Measurements from ENCODE around the gene SFRP2.

Gene SFRP2

DNA sequence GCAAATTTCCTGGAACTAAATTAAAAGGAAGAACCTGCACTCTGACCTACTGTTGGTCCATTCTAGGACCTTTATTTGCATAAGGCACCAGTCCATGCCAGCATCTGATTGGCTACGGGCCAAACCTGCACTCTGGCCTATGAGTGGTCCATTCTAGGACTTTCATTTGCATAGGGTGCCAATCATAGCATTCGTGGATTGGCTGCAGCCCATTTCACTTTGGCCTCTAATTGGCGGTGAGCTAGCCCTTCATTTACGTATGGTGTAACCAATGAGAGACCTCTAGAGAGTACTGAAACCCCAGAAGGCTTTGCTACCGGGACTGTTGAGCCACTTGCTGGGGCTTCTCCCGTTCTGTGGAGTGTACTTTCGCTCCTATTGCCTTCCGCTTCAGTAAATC lies 23.0 kb downstream of the SFRP2 start:
- H3K36me3 Mint-ChIP-seq = no peaks in the 10 kb centered on the region
- no peak overlapping the region for H3K4me3 Mint-ChIP-seq
- no peak for ATAC-seq
- peaks cover 30% of the 10 kb centered on the region for H3K27me3 Mint-ChIP-seq
- no peak overlapping the region for H3K27ac Mint-ChIP-seq
- peaks cover 2% of the 10 kb centered on the region for H3K9me3 Mint-ChIP-seq
- no peaks in the 10 kb centered on the region for H3K4me1 Mint-ChIP-seq

DNA sequence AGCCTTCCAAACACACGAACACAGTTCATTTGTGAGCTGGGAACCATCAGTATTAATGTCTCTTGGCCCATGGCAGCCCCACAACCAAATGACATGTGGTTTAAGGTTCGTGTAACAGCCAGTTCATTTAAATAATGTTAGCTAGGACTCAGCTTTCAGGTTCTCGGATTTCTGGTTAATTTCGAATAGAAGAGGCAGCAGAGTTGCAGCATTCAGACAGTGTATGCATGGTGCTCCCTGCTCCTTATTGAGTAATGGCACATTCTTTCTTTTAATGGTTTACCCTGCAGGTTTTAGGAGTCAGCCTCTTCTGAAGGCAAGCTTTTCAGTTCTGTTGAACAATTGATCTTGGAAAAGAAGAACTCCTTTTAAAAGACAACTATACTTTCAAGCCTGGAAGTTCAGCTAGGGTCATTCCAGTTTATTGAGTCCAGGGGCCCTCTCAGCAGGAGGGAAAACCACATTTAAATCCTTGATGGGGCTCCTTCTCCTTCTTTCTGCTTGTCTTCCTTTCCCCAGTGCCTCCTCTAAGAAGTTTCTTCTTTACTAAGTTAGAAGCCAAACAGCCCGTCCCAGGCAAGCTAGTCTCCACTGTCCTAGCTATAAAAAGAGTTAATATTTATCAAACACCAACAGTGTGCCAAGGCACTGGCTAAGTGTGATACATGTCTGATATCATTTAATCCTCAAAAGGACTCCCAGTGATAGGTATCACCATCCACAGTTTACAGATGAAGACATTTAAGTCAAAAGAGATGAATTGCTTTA lies 24.1 kb downstream of the SFRP2 start:
- no peak overlapping the region for H3K4me3 Mint-ChIP-seq
- peaks cover 30% of the 10 kb centered on the region for H3K27me3 Mint-ChIP-seq
- H3K27ac Mint-ChIP-seq = no peak overlapping the region
- no peaks in the 10 kb centered on the region for H3K4me1 Mint-ChIP-seq
- no peaks in the 10 kb centered on the region for H3K36me3 Mint-ChIP-seq
- no peak for ATAC-seq
- peaks cover 2% of the 10 kb centered on the region for H3K9me3 Mint-ChIP-seq

DNA sequence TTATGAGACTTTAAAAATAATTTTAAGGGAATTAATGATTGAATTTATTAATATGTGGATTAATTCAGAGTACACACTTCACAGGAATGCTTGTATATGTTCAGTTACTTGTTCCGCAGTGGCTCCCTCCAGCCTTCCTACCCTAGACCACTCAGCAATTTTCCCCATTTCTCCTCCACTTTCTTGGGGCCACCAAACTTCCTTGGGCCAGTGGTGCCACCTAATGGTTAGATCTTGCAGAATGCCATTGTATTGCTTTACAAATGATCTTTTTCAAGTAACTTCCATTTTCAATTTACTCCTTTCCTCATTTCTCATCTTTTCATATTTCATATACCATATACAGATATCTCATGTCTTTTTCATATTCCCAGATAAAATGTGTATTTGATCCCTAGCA lies 25.5 kb downstream of the SFRP2 start:
- no peaks in the 10 kb centered on the region for H3K36me3 Mint-ChIP-seq
- H3K27ac Mint-ChIP-seq = no peak overlapping the region
- no peak for ATAC-seq
- no peaks in the 10 kb centered on the region for H3K4me1 Mint-ChIP-seq
- peaks cover 40% of the 10 kb centered on the region for H3K27me3 Mint-ChIP-seq
- H3K9me3 Mint-ChIP-seq = peaks cover 2% of the 10 kb centered on the region
- H3K4me3 Mint-ChIP-seq = no peak overlapping the region

DNA sequence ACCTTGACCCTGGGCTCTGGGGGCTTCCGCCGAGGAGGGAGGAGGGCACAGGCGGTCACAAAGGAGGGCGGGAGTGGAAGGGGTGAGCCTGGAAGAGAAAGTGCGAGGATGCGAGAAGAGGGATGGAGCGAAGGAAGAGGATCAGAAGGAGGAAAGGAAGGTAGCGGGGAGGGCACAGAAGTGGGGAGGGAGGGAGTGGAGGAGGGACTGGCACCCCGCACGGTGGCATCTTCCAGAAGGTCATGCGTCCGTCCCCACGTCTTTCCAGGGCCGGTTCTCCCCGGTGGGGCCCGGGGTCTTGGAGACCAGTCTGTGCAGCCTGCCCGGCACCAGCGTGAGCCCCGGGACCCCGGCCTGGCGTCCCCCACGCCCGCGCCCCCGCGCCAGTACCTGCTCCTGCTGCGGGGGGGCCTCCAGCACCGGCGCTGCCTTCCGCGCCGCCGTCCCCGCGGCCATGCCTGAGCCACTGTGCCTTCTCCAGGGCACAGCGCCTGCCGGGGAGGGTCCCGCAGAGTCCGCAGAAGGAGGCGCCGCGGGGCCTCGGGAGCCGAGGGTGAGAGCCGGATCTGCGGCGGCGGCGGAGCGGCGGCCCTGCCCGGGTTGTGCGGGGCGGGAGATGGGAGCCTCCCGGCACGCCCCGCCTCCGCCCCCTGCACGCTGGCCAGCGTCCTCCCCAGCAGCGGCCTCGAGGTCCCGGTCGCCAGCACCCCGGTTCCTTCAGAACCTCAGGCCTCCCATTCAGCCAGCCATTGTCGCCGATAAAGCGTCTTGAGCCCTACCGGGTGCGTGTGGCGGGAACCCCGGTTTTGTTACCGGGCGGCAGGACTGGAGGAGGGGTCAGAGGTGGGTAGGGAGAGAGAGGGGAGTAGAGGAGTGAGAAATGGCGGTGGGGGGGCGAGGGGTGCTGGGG lies 29.2 kb downstream of the SFRP2 start, which contains the start of gene RNF175:
Gene RNF175, minus strand, starts transcription at position 618 of the 910 bp plus-strand sequence. Its CDS starts 162 bp downstream, at position 456.
- Mint-ChIP-seq H3K36me3 (no peaks in the 10 kb centered on the region), H3K4me3 (peak within 1 kb of the TSS; percentile 51), H3K4me1 (no peaks in the 10 kb centered on the region), H3K27me3 (peaks cover 57% of the 10 kb centered on the region), H3K9me3 (peaks cover 2% of the 10 kb centered on the region), H3K27ac (no peak within 1 kb of the TSS)
- ATAC-seq = peak; percentile 6

DNA sequence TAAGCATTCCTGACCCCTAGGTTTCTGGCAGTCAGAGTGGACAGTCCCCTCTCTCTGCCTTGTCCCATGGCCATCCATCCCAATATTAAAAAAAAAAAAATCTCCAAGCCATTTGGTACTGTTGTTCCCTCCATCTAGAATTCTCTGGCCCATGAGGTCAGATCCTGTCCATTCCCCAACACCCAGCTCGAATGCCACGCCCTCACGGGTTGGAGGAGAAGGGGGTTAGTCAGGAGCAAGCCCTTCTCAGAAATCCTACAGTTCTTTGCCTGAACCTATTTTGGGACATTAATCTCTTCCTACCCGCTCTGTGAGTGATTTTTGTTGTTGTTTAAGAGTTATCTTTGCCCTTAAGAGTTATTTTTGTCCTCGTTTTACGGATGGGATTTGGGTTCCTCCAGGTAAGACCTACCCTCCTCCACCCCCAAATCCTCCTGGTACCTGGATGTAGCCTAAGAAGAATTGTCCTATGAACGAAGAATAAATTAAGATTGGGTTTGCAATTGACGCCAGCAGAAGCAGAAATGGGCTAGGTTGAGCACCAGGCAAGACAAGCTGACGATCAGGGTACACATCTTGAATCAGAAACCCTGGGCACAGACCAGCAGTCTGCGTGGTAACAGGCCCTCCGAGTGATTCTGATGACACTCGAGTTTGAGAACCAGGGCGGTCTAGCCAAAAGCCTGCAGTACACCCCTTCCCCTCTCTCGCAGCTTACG lies 30.0 kb downstream of the SFRP2 start:
- H3K27ac Mint-ChIP-seq = no peak overlapping the region
- peaks cover 2% of the 10 kb centered on the region for H3K9me3 Mint-ChIP-seq
- peaks cover 55% of the 10 kb centered on the region for H3K27me3 Mint-ChIP-seq
- no peaks in the 10 kb centered on the region for H3K36me3 Mint-ChIP-seq
- H3K4me1 Mint-ChIP-seq = no peaks in the 10 kb centered on the region
- H3K4me3 Mint-ChIP-seq = peak overlapping the region; percentile 48
- ATAC-seq = no peak

DNA sequence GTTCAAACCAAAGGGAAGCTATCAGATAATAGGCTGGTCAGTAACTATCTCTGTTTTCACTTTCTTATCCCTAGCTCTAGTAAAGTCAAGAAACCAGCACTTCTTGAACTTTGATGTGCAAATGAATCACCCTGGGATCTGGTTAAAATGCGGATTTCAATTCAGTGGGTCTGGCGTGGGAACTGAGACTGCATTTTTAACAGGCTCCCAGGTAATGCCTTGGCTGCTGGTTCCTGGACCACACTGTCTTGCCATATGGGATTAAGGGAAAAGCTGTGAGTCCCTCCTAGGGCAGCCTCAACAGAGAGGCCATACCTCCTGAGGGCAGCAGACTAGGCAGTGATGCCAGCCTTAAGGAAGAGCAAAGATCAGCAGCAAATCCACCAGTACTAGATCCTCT lies 30.7 kb downstream of the SFRP2 start:
- H3K4me3 Mint-ChIP-seq = no peak overlapping the region
- no peaks in the 10 kb centered on the region for H3K9me3 Mint-ChIP-seq
- H3K27ac Mint-ChIP-seq = no peak overlapping the region
- no peaks in the 10 kb centered on the region for H3K36me3 Mint-ChIP-seq
- H3K4me1 Mint-ChIP-seq = no peaks in the 10 kb centered on the region
- H3K27me3 Mint-ChIP-seq = peaks cover 48% of the 10 kb centered on the region
- ATAC-seq = no peak

DNA sequence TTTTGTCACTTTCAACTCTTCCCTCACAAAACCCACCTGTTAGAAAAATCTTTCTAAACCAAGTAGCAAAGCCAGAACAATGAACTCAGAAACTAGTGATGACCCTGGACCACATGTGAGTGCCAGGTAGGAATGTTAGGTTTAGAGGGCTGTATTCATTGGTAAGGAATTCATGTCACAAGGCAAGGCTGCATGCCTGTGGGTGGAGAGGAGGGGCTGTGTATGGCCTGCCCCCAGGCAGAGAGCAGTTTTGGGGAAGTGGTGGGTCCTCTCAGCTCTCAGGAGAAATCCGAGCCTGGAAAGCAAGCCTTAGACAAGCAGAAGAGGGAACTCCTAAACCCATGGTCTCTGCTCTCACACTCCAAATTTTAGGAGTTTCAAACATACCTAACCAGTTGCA lies 31.5 kb downstream of the SFRP2 start:
- H3K4me1 Mint-ChIP-seq = no peaks in the 10 kb centered on the region
- H3K27me3 Mint-ChIP-seq = peaks cover 40% of the 10 kb centered on the region
- no peak overlapping the region for H3K27ac Mint-ChIP-seq
- ATAC-seq = no peak
- no peaks in the 10 kb centered on the region for H3K36me3 Mint-ChIP-seq
- H3K9me3 Mint-ChIP-seq = no peaks in the 10 kb centered on the region
- H3K4me3 Mint-ChIP-seq = no peak overlapping the region

DNA sequence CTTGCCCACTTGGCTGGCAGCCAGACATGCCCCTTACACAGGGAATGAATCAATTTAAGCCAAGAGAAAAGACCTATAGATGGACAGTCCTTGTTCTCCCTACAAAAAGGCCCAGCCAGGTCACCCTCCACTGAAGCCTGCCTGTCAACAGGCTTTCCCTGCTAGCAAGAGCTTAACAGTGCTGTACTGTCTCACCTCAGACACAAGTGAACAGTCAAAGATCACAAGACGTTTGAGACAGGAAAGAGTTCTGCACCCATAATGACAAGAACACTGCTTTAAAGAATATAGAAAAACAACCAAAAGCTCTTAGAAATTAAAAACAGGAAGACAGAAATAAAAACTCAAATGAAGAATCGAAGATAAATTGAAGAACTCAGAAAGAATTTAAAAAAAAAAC lies 33.7 kb downstream of the SFRP2 start:
- ATAC-seq = no peak
- H3K27ac Mint-ChIP-seq = no peak overlapping the region
- no peaks in the 10 kb centered on the region for H3K4me1 Mint-ChIP-seq
- H3K27me3 Mint-ChIP-seq = peaks cover 27% of the 10 kb centered on the region
- no peaks in the 10 kb centered on the region for H3K9me3 Mint-ChIP-seq
- H3K36me3 Mint-ChIP-seq = no peaks in the 10 kb centered on the region
- no peak overlapping the region for H3K4me3 Mint-ChIP-seq

DNA sequence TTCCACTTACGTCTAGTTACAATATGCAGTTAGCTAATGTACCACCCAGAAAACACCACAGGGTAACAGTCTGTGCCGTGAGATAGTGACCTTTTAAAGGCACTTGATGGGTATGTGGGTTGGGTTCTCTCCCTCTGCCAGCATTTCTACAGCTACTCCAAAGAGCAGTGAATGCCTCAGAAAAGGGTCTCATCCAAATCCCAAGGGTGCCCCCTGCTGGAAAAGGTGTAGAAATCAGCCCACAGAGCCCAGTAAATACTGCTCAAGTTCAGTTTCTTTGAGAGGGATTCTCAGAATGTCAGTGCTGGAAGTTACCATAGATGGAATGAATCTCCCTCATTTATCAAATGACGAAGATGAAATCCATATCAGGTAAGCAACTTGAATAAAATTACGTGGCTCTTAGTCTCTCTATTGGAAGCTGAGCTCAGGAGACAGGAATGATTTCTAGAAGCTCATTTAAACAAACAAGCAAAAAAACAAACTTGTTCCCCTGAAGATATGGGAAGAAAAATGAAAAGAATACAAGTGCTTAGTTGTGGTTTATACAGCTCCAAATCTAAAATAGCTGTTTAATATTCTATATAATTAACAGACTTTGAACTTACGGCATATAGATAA lies 38.6 kb downstream of the SFRP2 start:
- Mint-ChIP-seq H3K27me3 (no peaks in the 10 kb centered on the region), H3K4me1 (no peaks in the 10 kb centered on the region), H3K27ac (no peak overlapping the region), H3K36me3 (no peaks in the 10 kb centered on the region), H3K4me3 (no peak overlapping the region), H3K9me3 (no peaks in the 10 kb centered on the region)
- ATAC-seq = peak; percentile 79

DNA sequence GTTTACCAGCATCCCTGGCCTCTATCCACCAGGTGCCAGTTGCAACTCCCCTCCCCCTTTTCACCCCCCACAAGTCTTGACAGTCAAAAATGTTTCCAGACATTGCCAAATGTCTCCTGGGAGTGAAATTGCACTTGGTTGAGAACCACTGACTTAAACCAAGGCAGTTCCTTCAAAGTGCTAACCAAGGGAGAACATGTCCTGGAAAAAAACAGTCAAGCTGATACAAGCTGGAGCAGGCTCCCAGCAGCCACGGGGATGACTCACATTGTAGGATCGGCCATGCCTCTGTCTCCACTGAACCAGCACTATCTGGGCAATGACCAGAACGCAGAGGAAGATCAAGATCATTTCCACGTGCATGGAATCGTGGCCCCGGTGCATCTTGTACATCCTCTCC lies 40.5 kb downstream of the SFRP2 start:
- no peak for ATAC-seq
- H3K4me1 Mint-ChIP-seq = no peaks in the 10 kb centered on the region
- no peak overlapping the region for H3K27ac Mint-ChIP-seq
- no peak overlapping the region for H3K4me3 Mint-ChIP-seq
- no peaks in the 10 kb centered on the region for H3K9me3 Mint-ChIP-seq
- H3K36me3 Mint-ChIP-seq = no peaks in the 10 kb centered on the region
- H3K27me3 Mint-ChIP-seq = peaks cover 1% of the 10 kb centered on the region

DNA sequence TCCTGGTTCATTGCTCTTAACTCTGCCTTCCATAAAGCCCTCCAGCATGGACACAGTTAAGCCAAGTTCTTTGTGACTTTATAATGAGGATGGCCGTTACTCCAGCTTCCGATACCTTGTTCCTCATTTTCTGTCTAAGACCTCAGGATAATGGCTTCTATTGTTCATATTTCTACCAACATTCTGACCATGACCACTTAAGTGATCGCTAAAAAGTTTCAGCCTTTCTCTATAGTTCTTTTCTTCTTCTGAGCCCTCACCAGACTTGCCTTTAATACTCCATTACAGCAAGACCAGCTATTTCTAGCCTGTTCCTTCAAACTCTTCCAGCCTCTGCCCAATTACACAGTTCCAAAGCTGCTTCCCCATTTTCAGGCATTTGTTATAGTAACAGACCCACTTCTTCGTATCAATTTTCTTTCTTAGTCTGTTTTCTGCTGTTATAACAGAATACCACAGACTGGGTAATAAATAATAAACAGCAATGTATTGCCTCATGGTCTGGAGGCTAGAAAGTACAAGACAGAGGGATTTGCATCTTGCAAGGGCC lies 41.4 kb downstream of the SFRP2 start:
- H3K27me3 Mint-ChIP-seq = peaks cover 8% of the 10 kb centered on the region
- H3K4me1 Mint-ChIP-seq = no peaks in the 10 kb centered on the region
- ATAC-seq = no peak
- no peaks in the 10 kb centered on the region for H3K9me3 Mint-ChIP-seq
- H3K4me3 Mint-ChIP-seq = no peak overlapping the region
- no peaks in the 10 kb centered on the region for H3K36me3 Mint-ChIP-seq
- H3K27ac Mint-ChIP-seq = no peak overlapping the region

DNA sequence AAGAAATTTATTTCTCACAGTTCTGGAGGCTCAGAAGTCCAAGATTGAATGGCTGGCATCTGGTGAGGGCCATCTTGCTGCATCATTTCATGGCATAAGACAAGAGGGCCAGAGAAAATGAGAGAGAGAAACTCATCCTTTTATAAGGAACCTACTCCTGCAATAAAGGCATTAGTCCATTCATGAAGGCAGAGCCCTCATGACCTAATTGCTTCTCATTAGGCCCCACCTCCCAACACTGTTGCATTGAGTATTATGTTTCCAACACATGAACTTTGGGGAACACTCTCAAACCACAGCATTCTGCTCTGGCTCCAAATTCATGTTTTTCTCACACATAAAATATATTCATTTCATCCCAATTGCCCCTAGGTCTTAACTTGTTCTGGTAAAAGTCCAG lies 43.2 kb downstream of the SFRP2 start:
- peaks cover 16% of the 10 kb centered on the region for H3K27me3 Mint-ChIP-seq
- H3K4me1 Mint-ChIP-seq = no peaks in the 10 kb centered on the region
- H3K36me3 Mint-ChIP-seq = peaks cover 2% of the 10 kb centered on the region

DNA sequence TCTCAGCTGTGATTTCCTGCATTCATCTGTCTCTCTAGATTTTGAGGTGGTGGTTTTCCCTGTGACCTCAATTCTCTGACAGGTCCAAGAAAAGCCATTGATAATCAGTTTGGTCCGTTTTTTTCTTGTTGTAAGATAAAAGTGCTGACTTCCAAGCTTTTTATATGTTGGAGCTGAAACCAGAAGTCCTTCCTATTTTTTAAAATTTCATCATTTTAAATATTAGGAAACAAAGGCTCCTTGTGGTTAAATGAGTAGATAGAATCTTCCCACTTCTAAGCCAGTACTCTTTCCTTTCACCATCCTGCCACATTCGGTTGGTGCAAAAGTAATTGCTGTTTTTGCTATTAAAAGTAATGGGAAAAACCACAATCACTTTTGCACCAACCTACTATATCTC lies 47.3 kb downstream of the SFRP2 start:
- H3K9me3 Mint-ChIP-seq = peaks cover 9% of the 10 kb centered on the region
- ATAC-seq = no peak
- no peak overlapping the region for H3K4me3 Mint-ChIP-seq
- H3K27ac Mint-ChIP-seq = no peak overlapping the region
- peaks cover 41% of the 10 kb centered on the region for H3K27me3 Mint-ChIP-seq
- H3K36me3 Mint-ChIP-seq = peaks cover 5% of the 10 kb centered on the region
- H3K4me1 Mint-ChIP-seq = no peaks in the 10 kb centered on the region

More for the DNA sequence above, 43.2 kb downstream of the SFRP2 start:
- Mint-ChIP-seq H3K27ac (no peak overlapping the region), H3K4me3 (no peak overlapping the region), H3K9me3 (peaks cover 6% of the 10 kb centered on the region)
- no peak for ATAC-seq

DNA sequence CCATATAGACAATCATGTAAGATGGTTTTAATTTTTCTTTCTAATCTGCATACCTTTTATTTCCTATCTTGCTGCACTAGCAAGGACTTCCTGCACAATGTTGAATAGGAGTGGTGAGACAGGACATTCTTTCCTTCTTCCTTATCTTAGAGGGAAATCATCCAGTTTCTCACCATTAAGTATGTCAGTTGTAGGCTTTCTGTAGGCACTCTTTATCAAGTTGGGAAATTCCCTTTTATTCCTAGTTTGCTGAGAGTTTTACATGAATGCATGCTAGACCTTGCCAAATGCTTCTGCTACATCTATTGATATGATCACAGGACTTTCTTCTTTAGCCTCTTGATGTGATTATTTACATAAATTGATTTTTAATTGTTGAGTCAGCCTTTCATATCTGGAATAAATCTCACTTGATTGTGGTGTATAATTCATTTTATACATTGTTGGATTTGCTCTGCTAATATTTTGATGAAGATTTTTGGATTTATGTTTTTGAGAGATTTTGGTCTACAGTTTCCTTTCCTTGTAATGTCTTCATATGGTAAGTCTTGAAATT lies 52.9 kb downstream of the SFRP2 start:
- ATAC-seq = no peak
- H3K27me3 Mint-ChIP-seq = peaks cover 28% of the 10 kb centered on the region
- H3K4me1 Mint-ChIP-seq = peaks cover 16% of the 10 kb centered on the region
- peaks cover 5% of the 10 kb centered on the region for H3K36me3 Mint-ChIP-seq
- peaks cover 6% of the 10 kb centered on the region for H3K9me3 Mint-ChIP-seq
- H3K27ac Mint-ChIP-seq = no peak overlapping the region
- no peak overlapping the region for H3K4me3 Mint-ChIP-seq
